Activated CD8-positive, alpha-beta memory T cell treated with anti-CD3 and anti-CD28 coated beads, Interleukin-2, amount 50 U/mL, for 1 hour (primary cell): ENCODE measurements around the gene ITGA3.

Source experiments
- DNase-seq: peaks from one replicate; pipeline ENCODE4 v3.0.0-alpha.2; 2020; ENCODE audit errors: extremely low read depth

Gene ITGA3

GRCh38 chr17:50109207-50109606, 53.3 kb downstream of the ITGA3 start:
- no peak for DNase-seq

- no peak for DNase-seq
Observed at GRCh38 chr17:50109785-50110184, 53.9 kb downstream of the ITGA3 start.

DNA sequence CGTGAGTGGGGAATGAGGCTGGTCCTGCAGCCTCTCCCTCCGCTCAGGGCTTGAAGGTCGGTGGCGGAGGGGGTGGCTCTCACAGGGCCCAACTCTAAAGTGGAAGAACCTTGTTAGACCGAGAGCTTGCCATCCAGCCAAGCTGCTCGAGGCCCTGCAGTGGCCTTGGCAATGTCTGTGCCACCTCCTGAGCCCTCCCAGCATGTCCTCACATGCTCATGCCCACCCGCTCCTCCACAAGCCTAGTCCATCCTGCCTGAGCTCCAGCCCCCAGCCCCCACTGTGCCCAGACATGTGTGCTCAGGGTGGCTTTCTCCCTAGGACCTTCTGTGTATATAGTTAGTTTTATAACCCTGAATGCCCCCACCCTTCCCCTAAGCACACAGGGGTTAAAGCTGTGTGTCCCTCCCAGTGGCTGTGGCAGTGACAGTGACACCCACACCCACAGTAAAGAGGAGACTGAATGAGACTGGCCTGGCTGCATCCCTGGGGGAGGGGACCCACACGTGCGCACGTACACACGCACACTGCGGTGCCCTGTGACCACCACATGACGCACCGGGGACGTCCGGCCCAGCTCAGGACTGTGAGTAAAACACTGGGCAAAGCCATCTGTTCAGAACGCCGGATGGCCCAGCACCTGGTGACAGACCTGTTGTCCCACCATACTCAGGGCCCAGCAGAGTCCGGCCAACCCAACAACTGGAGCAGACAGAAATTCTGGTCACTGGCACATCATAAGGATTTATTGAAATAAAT, 54.9 kb downstream of the ITGA3 start:
- DNase-seq: no peak

DNA sequence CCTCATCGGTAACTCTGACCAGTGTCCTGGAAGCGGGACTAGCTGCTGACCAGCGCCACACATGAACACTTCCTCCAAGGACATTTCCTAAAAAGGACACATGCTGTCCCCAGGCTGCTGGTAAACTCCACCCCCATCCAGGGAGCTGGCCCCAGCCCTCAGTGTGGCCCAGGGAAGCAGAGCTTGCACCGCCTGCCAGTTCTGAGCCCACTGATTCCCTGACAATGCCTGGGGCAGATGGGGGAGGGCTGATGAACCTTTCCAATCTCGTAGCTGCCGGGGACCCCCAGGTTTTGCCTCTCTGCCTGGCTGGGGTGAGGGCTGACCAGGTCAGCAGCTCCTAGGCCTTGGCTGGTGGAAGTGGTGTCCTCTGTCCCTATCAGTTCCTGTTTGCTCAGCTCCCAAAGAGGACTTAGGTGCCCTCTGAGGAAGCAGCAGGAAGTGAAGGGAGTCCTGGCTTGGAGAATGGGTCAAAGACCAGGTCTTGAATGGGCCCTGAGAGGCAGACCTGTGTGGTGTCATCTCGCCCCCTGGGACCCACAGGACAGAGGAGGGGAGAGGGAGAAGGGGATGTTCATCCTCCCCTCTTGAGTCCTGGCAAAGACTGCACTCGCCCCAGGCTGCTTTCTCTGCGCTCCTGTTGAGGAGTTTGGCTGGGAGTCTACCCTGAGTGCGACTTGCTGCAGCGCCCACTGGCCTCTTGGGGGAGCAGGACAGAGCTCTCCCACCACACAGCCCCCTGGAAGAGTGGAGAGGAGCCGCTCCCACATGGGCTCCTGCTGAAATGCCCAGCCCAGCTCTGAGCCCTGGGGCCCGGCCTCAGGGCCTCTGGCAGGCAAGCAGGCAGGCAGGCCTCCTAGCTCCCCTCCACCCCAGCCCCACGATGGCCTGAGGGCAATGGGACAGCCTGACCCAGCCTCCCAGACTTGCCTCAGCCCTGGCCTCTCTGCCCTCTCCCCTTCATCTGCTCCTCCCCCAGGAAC, 56.1 kb downstream of the ITGA3 start:
- DNase-seq: no peak

- DNase-seq: no peak
Observed at GRCh38 chr17:50112694-50113093, 56.8 kb downstream of the ITGA3 start.

DNA sequence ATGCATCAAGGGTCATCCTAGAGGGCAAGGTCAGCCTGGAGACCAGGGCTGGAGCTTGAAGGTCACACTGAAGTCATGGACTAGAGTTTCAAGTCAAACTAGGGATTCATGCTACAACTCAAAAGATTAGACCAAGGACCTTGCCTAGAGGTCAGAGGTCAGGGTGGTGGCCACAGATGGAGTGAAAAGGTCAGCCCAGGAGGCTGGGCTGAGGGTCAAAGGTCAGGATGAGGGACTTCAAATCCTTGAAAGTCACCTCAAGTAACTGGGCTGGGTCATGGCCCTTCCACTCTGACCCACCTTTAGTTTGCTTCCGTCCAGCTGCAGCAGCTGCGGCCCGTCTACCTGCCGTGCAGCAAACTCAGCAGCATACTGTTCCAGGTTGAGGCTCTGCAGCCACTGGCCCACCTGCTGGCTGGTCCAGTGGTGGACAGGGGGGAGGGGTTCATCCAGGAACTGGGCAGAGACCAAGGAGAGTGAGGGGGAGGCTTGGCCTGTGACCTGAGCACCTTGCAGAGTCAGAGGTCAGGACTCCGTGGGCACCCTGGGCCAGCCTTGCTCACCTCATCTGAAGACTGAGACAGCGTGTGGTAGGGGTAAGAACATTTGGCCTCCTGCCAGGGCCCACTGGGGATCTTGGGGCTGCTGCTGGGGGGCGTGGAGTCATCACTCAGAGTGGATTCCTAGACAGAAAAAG, 57.9 kb downstream of the ITGA3 start:
- DNase-seq: no peak

DNA sequence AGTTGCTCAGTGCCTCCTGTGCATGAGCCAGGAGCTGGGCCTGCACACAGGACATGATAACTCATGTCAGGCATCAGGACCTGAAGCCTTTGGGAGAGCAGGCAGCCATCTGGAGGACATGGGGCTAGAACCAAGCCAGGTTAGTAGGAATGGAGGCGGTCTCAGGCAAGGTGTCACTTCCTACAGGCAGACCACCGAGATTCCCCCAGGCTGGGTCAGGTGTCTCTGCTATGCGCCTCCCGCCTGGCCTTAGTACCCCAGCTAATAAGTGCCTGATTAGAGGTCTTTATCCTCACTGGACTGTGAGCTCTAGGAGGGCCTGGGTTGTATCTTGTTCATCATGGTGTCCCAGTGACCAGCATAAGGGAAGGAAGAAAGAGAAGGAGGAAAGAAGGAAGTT, 58.5 kb downstream of the ITGA3 start:
- DNase-seq: no peak

- DNase-seq: no peak
Observed at GRCh38 chr17:50114849-50115357, 59.0 kb downstream of the ITGA3 start.

- DNase-seq: no peak
Observed at GRCh38 chr17:50115756-50116155, 59.8 kb downstream of the ITGA3 start.

- DNase-seq: peak; percentile 16
Observed at GRCh38 chr17:50117202-50118051, 61.5 kb downstream of the ITGA3 start.

DNA sequence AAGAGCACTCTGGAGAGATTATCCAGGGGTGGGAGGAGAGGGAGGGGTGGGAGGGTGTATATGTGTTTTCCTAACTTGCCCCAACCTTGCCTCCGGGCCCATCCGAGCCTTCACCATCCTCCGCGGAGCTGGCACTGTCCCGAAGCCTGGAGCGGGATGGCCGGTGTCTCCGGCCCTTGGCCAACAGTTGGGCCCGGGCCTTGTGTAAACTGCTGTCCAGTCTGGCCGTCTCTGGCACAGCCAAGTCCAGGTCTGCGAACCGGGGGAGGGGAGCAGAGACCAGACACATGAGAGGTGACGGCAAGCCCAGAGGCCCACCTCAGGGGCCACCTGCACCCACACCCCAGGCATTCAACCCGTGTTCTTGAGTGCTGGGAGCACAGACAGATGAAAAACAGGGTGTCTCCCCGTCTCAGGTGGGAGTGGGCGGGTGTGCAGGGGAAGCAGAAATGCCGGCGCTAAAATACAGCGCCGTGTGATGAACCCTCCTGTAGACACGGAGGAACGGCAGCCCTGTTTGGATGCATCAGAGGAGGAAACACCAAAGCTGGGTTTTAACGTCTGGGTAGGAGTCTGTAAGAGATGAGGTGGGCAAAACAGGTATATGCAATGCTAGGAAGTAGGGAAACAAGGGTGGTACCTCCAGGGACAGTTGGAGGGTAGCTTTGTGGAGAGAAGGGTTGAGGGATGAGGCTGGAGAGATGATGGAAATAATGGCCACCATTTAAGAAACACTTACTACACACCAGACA, 62.3 kb downstream of the ITGA3 start:
- DNase-seq: no peak

DNA sequence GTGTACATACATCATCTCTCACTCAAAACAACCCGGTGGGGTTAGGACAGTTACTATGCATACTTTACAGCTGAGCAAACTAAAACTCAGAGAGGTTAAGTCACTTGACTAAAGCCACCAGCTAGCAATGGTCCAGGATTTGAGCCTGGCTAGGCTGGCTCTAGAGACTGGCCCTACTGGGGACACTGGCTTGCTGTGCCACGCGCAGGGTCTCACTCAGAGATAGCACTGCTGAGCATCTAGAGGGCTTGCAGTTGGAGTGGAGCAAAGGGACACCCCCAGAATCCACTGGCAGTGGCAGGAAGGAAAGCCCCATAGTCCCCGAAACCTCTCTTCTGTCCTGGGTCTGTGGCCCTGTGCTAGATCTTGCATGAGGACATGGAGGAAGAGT, 62.9 kb downstream of the ITGA3 start:
- no peak for DNase-seq

DNA sequence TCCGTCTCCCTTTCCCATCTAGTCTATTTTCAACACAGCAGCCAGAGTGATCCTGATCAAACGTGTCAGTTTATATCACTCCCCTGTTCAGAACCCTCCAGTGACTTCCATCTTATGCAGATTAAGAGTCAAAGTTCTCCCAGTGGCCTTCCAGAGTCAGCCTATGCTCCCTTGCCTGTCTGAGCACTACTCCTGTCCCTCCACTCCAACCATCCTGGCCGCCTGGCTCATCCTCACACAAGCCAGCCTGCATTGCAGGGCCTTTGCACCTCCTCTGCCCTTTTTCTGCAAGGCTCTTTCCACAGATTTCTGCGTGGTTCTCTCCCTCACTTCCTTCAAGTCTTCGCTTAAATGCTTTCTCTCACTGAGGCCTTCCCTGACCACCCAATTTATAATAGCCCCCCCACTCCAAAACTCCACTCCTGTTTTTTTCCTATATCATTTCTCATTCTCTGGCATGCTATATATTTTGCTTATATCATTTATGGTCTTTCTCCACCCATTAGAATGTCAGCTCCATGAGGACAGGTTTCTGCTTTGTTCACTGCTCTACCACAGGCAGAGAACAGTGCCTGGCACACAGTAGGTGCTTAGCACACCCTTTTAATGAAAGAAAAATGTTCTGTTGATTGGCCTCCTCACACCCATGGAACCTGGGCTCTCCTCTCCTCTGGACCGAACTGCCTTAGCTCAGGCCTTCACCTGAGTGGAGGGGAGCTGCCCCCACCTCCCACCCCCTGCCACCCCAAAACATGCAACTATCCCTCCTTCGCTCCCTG, 64.8 kb downstream of the ITGA3 start:
- no peak for DNase-seq

DNA sequence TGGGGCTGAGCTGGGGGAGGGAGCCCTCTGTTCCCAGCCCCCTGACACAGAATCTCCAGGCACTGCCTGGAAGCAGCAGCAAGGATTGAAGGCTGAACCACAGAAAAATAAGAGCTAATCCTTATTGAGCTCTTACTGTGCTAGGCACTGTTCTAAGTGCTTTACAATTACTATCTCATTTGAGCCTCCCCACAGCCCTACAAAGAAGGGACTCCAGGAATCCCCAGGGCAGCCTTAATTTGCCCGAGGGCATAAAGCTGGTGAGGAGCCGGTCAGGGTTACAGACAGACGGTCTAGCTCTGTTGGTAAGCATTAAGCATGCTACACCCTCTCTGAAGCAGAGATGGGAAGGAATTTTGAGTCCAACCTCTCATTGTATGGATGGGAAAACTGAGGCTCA, 67.0 kb downstream of the ITGA3 start:
- no peak for DNase-seq

DNA sequence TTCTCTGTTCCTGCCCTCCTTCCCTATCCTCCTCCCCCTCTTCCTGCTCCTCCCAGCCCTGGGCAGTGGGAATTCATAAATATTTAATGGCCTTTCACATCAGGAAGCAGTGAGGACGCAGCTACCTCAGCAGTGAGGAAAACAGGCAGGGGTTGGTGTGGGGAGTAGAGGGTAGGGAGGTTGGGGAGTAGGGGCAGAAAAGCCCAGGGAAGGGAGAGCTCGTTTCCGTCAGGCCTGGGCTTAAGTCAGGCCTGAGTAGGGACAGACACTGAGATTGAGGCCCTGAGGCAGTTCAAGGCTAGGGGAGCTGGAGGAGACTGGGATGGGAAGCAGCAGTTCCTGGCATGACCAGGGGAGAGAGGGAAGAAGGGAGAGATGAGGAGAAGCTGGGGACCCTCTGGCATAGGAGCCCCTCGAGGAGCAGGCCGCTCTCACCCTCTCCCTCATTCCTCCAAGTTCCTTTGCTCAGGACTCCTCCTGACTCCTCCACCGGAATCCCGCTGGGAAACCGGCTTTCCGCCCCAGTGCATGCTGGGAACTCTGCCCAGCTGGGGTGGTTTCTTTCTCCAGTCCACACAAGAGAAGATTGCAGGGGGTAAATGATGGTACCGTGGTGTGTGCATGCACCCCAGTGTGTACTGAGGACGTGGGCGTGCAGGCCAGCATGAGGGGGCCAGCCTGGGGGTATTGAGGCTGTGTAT, 67.9 kb downstream of the ITGA3 start:
- DNase-seq: no peak

- DNase-seq: no peak
Observed at GRCh38 chr17:50125420-50125997, 69.6 kb downstream of the ITGA3 start.

DNA sequence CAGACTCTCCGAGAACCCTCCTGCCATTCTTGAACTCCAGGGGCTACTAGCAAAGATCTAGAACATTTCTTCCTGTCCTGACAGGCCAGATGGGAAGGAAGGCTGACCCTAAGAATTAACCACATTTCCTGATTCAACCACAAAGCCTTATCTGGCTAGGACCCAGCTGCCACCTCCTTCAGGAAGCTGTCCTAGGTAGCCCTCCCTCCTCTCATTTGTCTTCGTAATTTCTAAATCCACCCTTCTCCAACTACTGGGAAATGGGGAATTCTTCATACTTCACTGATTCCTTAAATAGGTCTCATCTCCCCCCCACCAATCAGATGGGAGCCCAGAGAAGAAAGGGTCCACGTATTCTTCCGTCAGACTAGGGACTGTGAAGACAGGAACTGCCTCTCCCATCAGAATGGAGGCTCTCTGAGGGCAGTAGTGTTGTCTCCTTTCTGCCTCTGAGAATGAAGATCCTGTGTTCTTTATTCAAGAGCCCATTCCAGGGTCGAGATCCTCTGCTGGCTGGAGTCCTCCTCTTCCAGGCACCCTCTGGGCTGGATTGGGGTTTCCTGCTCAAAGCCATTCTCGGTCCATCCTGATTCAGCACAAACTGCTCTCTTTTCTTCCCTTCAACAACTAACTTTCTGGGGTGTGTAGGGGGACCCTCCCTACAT, 71.9 kb downstream of the ITGA3 start:
- no peak for DNase-seq
